K562 (cell line): ENCODE results near the gene PFKP.

Experiments
- EZH2 ChIP-seq: IDR thresholded peaks from 2 replicates; pipeline ENCODE4 v1.6.1; 2012; ENCODE audit warnings: low read depth, mild to moderate bottlenecking, inconsistent platforms, low read length, borderline replicate concordance
- PRDM10 ChIP-seq: fragments of 450-650 bp; IDR thresholded peaks from 2 replicates; pipeline ENCODE4 v1.6.1; 2018; ENCODE audit not compliant: partially characterized antibody
- SPI1 ChIP-seq: IDR thresholded peaks from 2 replicates; pipeline ENCODE4 v1.6.1; 2011; ENCODE audit warnings: low read depth, low read length, control low read depth, borderline replicate concordance
- ZNF431 ChIP-seq: sonication (generic); formaldehyde crosslinking; IDR thresholded peaks from 2 replicates; pipeline ENCODE4 v1.8.0; 2022; ENCODE audit warnings: mild to moderate bottlenecking, missing genetic modification reagents
- TF ChIP-seq, protein P1 (sequence below): fragments of 150-350 bp; IDR thresholded peaks from 2 replicates; pipeline ENCODE4 v1.6.1; 2014; ENCODE audit warnings: low read depth, mild to moderate bottlenecking, low read length, borderline replicate concordance

DNA sequence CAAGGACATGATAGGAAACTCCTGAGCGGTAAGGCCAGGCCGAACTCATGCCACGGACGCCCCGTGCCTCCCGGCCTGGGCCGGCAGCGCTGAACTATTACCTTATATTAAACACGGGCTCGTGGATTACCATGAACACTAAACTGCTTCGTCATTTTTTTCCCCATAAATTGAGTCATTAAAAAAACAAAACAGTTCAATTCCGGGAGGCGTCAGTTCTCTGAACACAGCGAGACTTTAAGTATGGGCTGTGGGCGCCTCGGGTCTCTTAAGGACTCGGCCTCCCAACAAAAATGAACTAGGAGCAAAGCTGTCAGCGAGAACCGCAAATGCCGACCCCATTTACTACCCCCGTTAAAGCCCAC is 104.7 kb downstream of the PFKP start:
- TF ChIP-seq EZH2 (no peak), SPI1 (no peak), ZNF431 (CRISPR knock-in tag) (no peak), PRDM10 (no peak)
- TF ChIP-seq, protein P1, sequence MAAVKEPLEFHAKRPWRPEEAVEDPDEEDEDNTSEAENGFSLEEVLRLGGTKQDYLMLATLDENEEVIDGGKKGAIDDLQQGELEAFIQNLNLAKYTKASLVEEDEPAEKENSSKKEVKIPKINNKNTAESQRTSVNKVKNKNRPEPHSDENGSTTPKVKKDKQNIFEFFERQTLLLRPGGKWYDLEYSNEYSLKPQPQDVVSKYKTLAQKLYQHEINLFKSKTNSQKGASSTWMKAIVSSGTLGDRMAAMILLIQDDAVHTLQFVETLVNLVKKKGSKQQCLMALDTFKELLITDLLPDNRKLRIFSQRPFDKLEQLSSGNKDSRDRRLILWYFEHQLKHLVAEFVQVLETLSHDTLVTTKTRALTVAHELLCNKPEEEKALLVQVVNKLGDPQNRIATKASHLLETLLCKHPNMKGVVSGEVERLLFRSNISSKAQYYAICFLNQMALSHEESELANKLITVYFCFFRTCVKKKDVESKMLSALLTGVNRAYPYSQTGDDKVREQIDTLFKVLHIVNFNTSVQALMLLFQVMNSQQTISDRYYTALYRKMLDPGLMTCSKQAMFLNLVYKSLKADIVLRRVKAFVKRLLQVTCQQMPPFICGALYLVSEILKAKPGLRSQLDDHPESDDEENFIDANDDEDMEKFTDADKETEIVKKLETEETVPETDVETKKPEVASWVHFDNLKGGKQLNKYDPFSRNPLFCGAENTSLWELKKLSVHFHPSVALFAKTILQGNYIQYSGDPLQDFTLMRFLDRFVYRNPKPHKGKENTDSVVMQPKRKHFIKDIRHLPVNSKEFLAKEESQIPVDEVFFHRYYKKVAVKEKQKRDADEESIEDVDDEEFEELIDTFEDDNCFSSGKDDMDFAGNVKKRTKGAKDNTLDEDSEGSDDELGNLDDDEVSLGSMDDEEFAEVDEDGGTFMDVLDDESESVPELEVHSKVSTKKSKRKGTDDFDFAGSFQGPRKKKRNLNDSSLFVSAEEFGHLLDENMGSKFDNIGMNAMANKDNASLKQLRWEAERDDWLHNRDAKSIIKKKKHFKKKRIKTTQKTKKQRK = no peak
